SIG-M5 treated with dmso at 0.1 percent for 504 hours (cell line): ENCODE measurements around the gene DAAM2.

ENCODE experiments used
- DNase-seq: peaks from one replicate; lab custom pipeline; 2025; ENCODE audit not compliant: unreplicated experiment; lab: John Stamatoyannopoulos, UW

DAAM2 gene

GRCh38 chr6:39907871-39908575 lies 115.8 kb downstream of the DAAM2 start:
- DNase-seq = no peak

- no peak for DNase-seq
Observed at GRCh38 chr6:39908838-39909583, 116.8 kb downstream of the DAAM2 start.

GRCh38 chr6:39909701-39910100 lies 117.5 kb downstream of the DAAM2 start:
- DNase-seq = no peak

- DNase-seq = no peak
Observed at GRCh38 chr6:39910164-39910563, 118.0 kb downstream of the DAAM2 start.

- DNase-seq = no peak
Observed at GRCh38 chr6:39910744-39911143, 118.6 kb downstream of the DAAM2 start.

- DNase-seq = no peak
Observed at GRCh38 chr6:39911513-39912125, 119.4 kb downstream of the DAAM2 start.

- no peak for DNase-seq
Observed at GRCh38 chr6:39912446-39912845, 120.3 kb downstream of the DAAM2 start.

GRCh38 chr6:39913391-39913916 lies 121.3 kb downstream of the DAAM2 start:
- DNase-seq = no peak

GRCh38 chr6:39914239-39914638 lies 122.1 kb downstream of the DAAM2 start:
- no peak for DNase-seq

GRCh38 chr6:39915866-39916265 lies 123.7 kb downstream of the DAAM2 start:
- DNase-seq = no peak

- DNase-seq = no peak
Observed at GRCh38 chr6:39917329-39917728, 125.2 kb downstream of the DAAM2 start.

- DNase-seq = no peak
Observed at GRCh38 chr6:39917981-39918380, 125.8 kb downstream of the DAAM2 start.

- DNase-seq = no peak
Observed at GRCh38 chr6:39918831-39919230, 126.7 kb downstream of the DAAM2 start.

GRCh38 chr6:39920157-39920556 lies 128.0 kb downstream of the DAAM2 start:
- DNase-seq = no peak

GRCh38 chr6:39922821-39923220 lies 130.6 kb downstream of the DAAM2 start:
- no peak for DNase-seq

- DNase-seq = no peak
Observed at GRCh38 chr6:39923394-39923793, 131.2 kb downstream of the DAAM2 start.

- no peak for DNase-seq
Observed at GRCh38 chr6:39923861-39924260, 131.7 kb downstream of the DAAM2 start.

- no peak for DNase-seq
Observed at GRCh38 chr6:39924283-39924682, 132.1 kb downstream of the DAAM2 start.

- DNase-seq = no peak
Observed at GRCh38 chr6:39925191-39925930, 133.2 kb downstream of the DAAM2 start.

- DNase-seq = no peak
Observed at GRCh38 chr6:39925931-39926290, 133.7 kb downstream of the DAAM2 start.

- DNase-seq = no peak
Observed at GRCh38 chr6:39926668-39927067, 134.5 kb downstream of the DAAM2 start.
